WTC11 (cell line): ENCODE measurements around the gene KLHL10. TPM values are rescaled to one million over a fixed set of nuclear protein-coding genes. Genes with fewer than 3 reads are reported as not detected.

Source experiments
- ATAC-seq: fragments of 200-7000 bp; cut with Tn5 transposase; 2 replicates; pipeline ENCODE4 v1.10.0; 2021; ENCODE audit warnings: mild to moderate bottlenecking, moderate library complexity
- CTCF ChIA-PET: fragments of 300-600 bp; sonication (Branson Sonifier 250); formaldehyde crosslinking; loops from one replicate; lab custom pipeline; 2021; ENCODE audit warnings: antibody characterized with exemption; lab: Charles Lee
- POLR2A ChIA-PET: fragments of 350-600 bp; sonication (Branson Sonifier 250); formaldehyde crosslinking; loops from one replicate; lab custom pipeline; 2021; ENCODE audit warnings: antibody characterized with exemption; lab: Charles Lee
- DNase-seq: peaks from one replicate; pipeline ENCODE4 v3.0.0; 2021; ENCODE audit warnings: low spot score
- H3K27ac Mint-ChIP-seq: 2 replicates; pipeline ENCODE4 v1.8.0; 2021; ENCODE audit warnings: mixed read lengths
- H3K27me3 Mint-ChIP-seq: 2 replicates; pipeline ENCODE4 v1.8.0; 2021; ENCODE audit warnings: low read depth, mild to moderate bottlenecking, moderate library complexity, mixed read lengths
- H3K36me3 Mint-ChIP-seq: 2 replicates; pipeline ENCODE4 v1.8.0; 2021; ENCODE audit warnings: mixed read lengths
- H3K4me1 Mint-ChIP-seq: 2 replicates; pipeline ENCODE4 v1.8.0; 2022; ENCODE audit warnings: mixed read lengths
- H3K4me3 Mint-ChIP-seq: 2 replicates; pipeline ENCODE4 v1.8.0; 2021; ENCODE audit warnings: mild to moderate bottlenecking, moderate library complexity, mixed read lengths
- H3K9me3 Mint-ChIP-seq: 2 replicates; pipeline ENCODE4 v1.8.0; 2021; ENCODE audit warnings: mixed read lengths
- ATF1 ChIP-seq: sonication (generic); formaldehyde crosslinking; IDR thresholded peaks from 2 replicates; pipeline ENCODE4 v1.8.1; 2023; ENCODE audit warnings: mild to moderate bottlenecking, moderate library complexity, missing genetic modification reagents
- ESRRA ChIP-seq: sonication (generic); formaldehyde crosslinking; IDR thresholded peaks from 2 replicates; pipeline ENCODE4 v1.8.1; 2022; ENCODE audit warnings: mild to moderate bottlenecking, missing genetic modification reagents, borderline replicate concordance
- FOXJ3 ChIP-seq: sonication (generic); formaldehyde crosslinking; IDR thresholded peaks from 2 replicates; pipeline ENCODE4 v1.9.0; 2021; ENCODE audit warnings: missing genetic modification reagents, mild to moderate bottlenecking, borderline replicate concordance
- HMGA2 ChIP-seq: fragments of 250-450 bp; sonication (Bioruptor Pico); IDR thresholded peaks from 2 replicates; pipeline ENCODE4 v1.4.0; 2021; ENCODE audit warnings: mild to moderate bottlenecking, moderate library complexity
- IRF1 ChIP-seq: sonication (generic); formaldehyde crosslinking; IDR thresholded peaks from 2 replicates; pipeline ENCODE4 v1.8.0; 2023; ENCODE audit warnings: missing genetic modification reagents
- IRF2 ChIP-seq: sonication (generic); formaldehyde crosslinking; IDR thresholded peaks from 2 replicates; pipeline ENCODE4 v1.8.0; 2022; ENCODE audit warnings: low read depth, missing genetic modification reagents, borderline replicate concordance
- NR2C2 ChIP-seq: sonication (generic); formaldehyde crosslinking; IDR thresholded peaks from 2 replicates; pipeline ENCODE4 v1.8.0; 2022; ENCODE audit warnings: mild to moderate bottlenecking, missing genetic modification reagents
- OVOL2 ChIP-seq: fragments of 250-450 bp; sonication (Bioruptor Pico); IDR thresholded peaks from 2 replicates; pipeline ENCODE4 v1.9.0; 2021; ENCODE audit warnings: mild to moderate bottlenecking, borderline replicate concordance
- SMAD3 ChIP-seq: sonication (generic); formaldehyde crosslinking; IDR thresholded peaks from 2 replicates; pipeline ENCODE4 v1.8.0; 2022; ENCODE audit warnings: missing genetic modification reagents, mild to moderate bottlenecking, borderline replicate concordance
- SOX15 ChIP-seq: fragments of 250-450 bp; sonication (Bioruptor Pico); IDR thresholded peaks from 2 replicates; pipeline ENCODE4 v1.9.0; 2021; ENCODE audit warnings: mild to moderate bottlenecking
- TEAD1 ChIP-seq: sonication (generic); formaldehyde crosslinking; IDR thresholded peaks from 2 replicates; pipeline ENCODE4 v1.8.0; 2022; ENCODE audit warnings: mild to moderate bottlenecking, missing genetic modification reagents
- TP53 ChIP-seq: sonication (generic); formaldehyde crosslinking; IDR thresholded peaks from 2 replicates; pipeline ENCODE4 v1.8.1; 2023; ENCODE audit warnings: mild to moderate bottlenecking, missing genetic modification reagents
- ZNF423 ChIP-seq: fragments of 250-450 bp; sonication (Bioruptor Pico); IDR thresholded peaks from 2 replicates; pipeline ENCODE4 v2.1.2; 2022; ENCODE audit warnings: mild to moderate bottlenecking, moderate library complexity
- ZNF425 ChIP-seq: fragments of 250-450 bp; sonication (Bioruptor Pico); conservative IDR thresholded peaks from 2 replicates; pipeline ENCODE4 v1.9.0; 2021; ENCODE audit warnings: mild to moderate bottlenecking
- total RNA-seq: library from RNA; stranded (reverse); gene quantifications from 3 replicates; pipeline ENCODE4 v1.2.3, GENCODE V29; 2021
- TF ChIP-seq, protein P1 (sequence below): sonication (generic); formaldehyde crosslinking; IDR thresholded peaks from 2 replicates; pipeline ENCODE4 v1.8.1; 2023; ENCODE audit warnings: mild to moderate bottlenecking, missing genetic modification reagents, borderline replicate concordance
- TF ChIP-seq, protein P2 (sequence below): sonication (generic); formaldehyde crosslinking; conservative IDR thresholded peaks from 2 replicates; pipeline ENCODE4 v1.8.1; 2023; ENCODE audit warnings: mild to moderate bottlenecking, low read depth, missing genetic modification reagents, moderate library complexity
- TF ChIP-seq, protein P3 (sequence below): fragments of 250-450 bp; sonication (Bioruptor Pico); IDR thresholded peaks from 2 replicates; pipeline ENCODE4 v1.9.0; 2021; ENCODE audit warnings: moderate library complexity, mild to moderate bottlenecking, inconsistent platforms, borderline replicate concordance
- TF ChIP-seq, protein P4 (sequence below): sonication (generic); formaldehyde crosslinking; IDR thresholded peaks from 2 replicates; pipeline ENCODE4 v1.8.1; 2022; ENCODE audit warnings: mild to moderate bottlenecking, missing genetic modification reagents, moderate library complexity, borderline replicate concordance
- TF ChIP-seq, protein P5 (sequence below): sonication (generic); formaldehyde crosslinking; IDR thresholded peaks from 2 replicates; pipeline ENCODE4 v1.8.1; 2023; ENCODE audit warnings: mild to moderate bottlenecking, missing genetic modification reagents, moderate library complexity

The KLHL10 gene
- total RNA-seq, 1 experiment from 2014 or later: 0.35 TPM

- Mint-ChIP-seq H3K36me3 (peaks cover 15% of the 10 kb centered on the region), H3K4me1 (peaks cover 27% of the 10 kb centered on the region), H3K4me3 (no peak overlapping the region), H3K27ac (no peak overlapping the region), H3K27me3 (no peaks in the 10 kb centered on the region; the same call in 1 of the 2 replicates), H3K9me3 (no peaks in the 10 kb centered on the region)
- DNase-seq (no peak), ATAC-seq (no peak)
- no peak for TF ChIP-seq TP53 (CRISPR knock-in tag)
- TF ChIP-seq, protein P1, sequence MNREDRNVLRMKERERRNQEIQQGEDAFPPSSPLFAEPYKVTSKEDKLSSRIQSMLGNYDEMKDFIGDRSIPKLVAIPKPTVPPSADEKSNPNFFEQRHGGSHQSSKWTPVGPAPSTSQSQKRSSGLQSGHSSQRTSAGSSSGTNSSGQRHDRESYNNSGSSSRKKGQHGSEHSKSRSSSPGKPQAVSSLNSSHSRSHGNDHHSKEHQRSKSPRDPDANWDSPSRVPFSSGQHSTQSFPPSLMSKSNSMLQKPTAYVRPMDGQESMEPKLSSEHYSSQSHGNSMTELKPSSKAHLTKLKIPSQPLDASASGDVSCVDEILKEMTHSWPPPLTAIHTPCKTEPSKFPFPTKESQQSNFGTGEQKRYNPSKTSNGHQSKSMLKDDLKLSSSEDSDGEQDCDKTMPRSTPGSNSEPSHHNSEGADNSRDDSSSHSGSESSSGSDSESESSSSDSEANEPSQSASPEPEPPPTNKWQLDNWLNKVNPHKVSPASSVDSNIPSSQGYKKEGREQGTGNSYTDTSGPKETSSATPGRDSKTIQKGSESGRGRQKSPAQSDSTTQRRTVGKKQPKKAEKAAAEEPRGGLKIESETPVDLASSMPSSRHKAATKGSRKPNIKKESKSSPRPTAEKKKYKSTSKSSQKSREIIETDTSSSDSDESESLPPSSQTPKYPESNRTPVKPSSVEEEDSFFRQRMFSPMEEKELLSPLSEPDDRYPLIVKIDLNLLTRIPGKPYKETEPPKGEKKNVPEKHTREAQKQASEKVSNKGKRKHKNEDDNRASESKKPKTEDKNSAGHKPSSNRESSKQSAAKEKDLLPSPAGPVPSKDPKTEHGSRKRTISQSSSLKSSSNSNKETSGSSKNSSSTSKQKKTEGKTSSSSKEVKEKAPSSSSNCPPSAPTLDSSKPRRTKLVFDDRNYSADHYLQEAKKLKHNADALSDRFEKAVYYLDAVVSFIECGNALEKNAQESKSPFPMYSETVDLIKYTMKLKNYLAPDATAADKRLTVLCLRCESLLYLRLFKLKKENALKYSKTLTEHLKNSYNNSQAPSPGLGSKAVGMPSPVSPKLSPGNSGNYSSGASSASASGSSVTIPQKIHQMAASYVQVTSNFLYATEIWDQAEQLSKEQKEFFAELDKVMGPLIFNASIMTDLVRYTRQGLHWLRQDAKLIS: no peak
- TF ChIP-seq, protein P2, sequence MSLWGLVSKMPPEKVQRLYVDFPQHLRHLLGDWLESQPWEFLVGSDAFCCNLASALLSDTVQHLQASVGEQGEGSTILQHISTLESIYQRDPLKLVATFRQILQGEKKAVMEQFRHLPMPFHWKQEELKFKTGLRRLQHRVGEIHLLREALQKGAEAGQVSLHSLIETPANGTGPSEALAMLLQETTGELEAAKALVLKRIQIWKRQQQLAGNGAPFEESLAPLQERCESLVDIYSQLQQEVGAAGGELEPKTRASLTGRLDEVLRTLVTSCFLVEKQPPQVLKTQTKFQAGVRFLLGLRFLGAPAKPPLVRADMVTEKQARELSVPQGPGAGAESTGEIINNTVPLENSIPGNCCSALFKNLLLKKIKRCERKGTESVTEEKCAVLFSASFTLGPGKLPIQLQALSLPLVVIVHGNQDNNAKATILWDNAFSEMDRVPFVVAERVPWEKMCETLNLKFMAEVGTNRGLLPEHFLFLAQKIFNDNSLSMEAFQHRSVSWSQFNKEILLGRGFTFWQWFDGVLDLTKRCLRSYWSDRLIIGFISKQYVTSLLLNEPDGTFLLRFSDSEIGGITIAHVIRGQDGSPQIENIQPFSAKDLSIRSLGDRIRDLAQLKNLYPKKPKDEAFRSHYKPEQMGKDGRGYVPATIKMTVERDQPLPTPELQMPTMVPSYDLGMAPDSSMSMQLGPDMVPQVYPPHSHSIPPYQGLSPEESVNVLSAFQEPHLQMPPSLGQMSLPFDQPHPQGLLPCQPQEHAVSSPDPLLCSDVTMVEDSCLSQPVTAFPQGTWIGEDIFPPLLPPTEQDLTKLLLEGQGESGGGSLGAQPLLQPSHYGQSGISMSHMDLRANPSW (CRISPR knock-in tag): no peak
- ChIA-PET CTCF (interaction anchor here (1.2 to 1.9 kb wide), 2 partner anchors 32 to 369 kb away, joined by 4 to 11 read pairs; partner anchors contain the start of gene JUP), POLR2A (no interaction called here)
Measured at GRCh38 chr17:41818024-41818423, 19.6 kb upstream of the KLHL10 start.

DNA sequence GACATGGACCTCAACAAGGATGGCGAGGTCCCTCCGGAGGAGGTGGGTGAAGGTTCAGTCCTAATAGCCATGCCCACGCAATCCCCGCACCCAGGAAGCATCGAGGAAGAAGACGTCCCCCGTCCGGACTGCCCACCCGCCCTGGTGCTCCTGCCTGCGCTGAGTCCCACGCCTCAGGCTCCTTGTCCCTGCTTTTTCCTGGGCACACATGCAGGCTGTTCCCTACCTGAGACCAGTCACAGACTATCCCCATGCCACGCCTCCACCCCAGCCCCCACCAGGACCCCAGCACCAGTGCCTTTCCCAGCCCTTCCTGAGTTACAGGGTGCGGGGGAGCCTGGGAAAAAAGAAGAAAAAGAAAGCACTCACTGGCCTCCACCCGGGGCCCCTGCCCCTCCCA, 15.8 kb upstream of the KLHL10 start:
- POLR2A ChIA-PET: no interaction called here
- Mint-ChIP-seq H3K36me3 (peaks cover 26% of the 10 kb centered on the region), H3K9me3 (no peaks in the 10 kb centered on the region), H3K27ac (no peak overlapping the region), H3K4me1 (peaks cover 16% of the 10 kb centered on the region), H3K27me3 (no peaks in the 10 kb centered on the region; the same call in 1 of the 2 replicates), H3K4me3 (no peak overlapping the region)
- ATAC-seq (no peak), DNase-seq (no peak)
- CTCF ChIA-PET: interaction anchor here (1.1 to 2.4 kb wide), 3 partner anchors 11 to 35 kb away, joined by 4 to 11 read pairs (median 6); partner anchors contain the start of gene JUP
- TF ChIP-seq OVOL2 (CRISPR knock-in tag) (no peak), ATF1 (no peak), SOX15 (CRISPR knock-in tag) (no peak), FOXJ3 (no peak), NR2C2 (CRISPR knock-in tag) (no peak), IRF1 (CRISPR knock-in tag) (no peak), ZNF423 (CRISPR knock-in tag) (no peak), SMAD3 (no peak), IRF2 (CRISPR knock-in tag) (no peak), ZNF425 (CRISPR knock-in tag) (no peak), HMGA2 (CRISPR knock-in tag) (no peak), TEAD1 (CRISPR knock-in tag) (no peak), ESRRA (no peak), TP53 (CRISPR knock-in tag) (no peak)
- TF ChIP-seq, protein P3, sequence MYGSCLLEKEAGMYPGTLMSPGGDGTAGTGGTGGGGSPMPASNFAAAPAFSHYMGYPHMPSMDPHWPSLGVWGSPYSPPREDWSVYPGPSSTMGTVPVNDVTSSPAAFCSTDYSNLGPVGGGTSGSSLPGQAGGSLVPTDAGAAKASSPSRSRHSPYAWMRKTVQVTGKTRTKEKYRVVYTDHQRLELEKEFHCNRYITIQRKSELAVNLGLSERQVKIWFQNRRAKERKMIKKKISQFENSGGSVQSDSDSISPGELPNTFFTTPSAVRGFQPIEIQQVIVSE (CRISPR knock-in tag): no peak
- TF ChIP-seq, protein P4, sequence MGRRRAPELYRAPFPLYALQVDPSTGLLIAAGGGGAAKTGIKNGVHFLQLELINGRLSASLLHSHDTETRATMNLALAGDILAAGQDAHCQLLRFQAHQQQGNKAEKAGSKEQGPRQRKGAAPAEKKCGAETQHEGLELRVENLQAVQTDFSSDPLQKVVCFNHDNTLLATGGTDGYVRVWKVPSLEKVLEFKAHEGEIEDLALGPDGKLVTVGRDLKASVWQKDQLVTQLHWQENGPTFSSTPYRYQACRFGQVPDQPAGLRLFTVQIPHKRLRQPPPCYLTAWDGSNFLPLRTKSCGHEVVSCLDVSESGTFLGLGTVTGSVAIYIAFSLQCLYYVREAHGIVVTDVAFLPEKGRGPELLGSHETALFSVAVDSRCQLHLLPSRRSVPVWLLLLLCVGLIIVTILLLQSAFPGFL: no peak
- TF ChIP-seq, protein P2 (CRISPR knock-in tag): no peak
- TF ChIP-seq, protein P5, sequence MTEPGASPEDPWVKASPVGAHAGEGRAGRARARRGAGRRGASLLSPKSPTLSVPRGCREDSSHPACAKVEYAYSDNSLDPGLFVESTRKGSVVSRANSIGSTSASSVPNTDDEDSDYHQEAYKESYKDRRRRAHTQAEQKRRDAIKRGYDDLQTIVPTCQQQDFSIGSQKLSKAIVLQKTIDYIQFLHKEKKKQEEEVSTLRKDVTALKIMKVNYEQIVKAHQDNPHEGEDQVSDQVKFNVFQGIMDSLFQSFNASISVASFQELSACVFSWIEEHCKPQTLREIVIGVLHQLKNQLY (CRISPR knock-in tag): no peak
